Stimulated activated CD4-positive, alpha-beta T cell treated with anti-CD3 and anti-CD28 coated beads, Interleukin-15, amount 100 ng/mL, for 48 hours (primary cell): Measurements from ENCODE around the gene ZG16.

Source experiments
- DNase-seq, 2 donors: peaks; one replicate each; pipeline ENCODE4 v3.0.0-alpha.2; 2020; ENCODE audit warnings: low read depth in 2 of 2

ZG16 gene

GRCh38 chr16:29821643-29822115, 43.6 kb downstream of the ZG16 start:
- DNase-seq: no peak

DNA sequence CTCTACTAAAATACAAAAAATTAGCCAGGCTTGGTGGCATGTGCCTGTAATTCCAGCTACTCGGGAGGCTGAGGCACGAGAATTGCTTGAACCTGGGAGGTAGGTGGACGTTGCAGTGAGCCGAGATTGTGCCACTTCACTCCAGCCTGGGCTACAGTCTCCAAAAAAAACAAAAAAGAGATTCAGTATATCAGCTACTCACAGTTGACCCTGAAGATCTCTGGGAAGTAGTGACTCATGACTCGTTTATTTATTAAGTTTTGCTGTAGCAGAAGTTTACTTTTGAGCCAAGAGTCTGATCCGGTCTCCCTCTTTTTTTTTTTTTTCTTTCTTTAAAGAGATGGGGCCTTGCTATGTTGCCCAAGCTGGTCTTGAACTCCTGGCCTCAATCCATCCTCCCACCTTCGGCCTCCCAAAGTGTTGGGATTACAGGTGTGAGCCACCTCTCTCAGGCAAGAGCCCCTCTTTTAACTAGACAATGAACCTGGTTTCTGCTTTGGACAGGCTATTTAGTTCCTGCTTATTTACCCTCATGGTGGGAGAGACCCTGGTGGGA, 46.6 kb downstream of the ZG16 start:
- no peak for DNase-seq

DNA sequence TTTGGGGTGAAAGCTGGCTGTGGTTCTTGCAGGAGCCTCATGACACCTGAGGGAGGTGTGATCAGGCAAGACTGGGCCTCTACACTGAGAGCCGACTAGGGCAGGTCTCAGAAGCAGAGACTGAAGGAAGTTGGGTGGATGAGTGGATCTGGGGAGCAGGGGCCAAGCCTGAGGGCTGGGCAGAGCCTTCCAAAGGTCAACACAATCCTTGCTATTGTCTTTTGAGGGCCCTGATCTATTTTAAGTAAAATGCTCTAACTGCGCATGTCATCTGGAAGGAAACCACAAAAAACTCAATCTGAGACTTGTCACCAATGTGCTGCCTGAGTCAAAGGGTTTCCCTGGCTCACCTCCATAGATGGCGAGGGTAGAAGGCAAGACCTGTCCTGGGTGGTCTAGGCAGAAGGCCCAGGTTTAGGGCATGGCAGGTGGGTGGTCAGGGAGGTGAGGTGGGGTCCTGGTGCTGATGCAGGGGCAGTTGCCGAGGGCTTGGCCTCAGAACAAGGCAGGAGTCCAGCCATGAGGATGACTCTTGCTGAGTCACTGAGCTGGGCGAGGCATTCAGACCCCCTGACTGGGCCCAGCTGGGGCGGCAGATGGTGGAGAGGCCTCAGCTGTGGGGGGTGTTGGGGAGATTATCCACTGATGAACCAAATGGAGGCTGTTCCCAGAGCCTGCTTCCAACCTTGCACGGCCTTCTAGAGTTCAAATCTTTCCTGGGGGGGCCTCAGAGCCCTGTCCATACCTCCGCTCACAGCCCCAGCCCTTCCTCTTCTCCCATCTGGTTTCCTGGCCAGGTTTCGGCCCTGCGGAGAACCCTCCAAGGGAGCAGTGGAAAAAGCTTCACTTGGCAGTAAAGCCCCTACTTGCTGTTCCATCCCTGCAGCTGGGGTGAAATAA, 47.3 kb downstream of the ZG16 start:
- no peak for DNase-seq

DNA sequence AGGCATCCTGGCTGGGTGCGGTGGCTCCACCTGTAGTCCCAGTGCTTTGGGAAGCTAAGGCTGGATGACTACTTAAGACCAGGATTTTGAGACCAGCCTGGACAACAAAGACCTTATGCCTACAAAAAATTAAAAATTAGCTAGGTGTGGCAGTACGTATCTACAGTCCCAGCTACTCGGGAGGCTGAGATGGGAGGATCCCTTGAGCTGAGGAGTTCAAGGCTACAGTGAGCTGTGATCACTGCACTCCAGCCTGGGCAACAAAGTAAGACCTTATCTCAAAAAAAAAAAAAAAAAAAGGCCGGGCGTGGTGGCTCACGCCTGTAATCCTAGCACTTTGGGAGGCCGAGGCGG, 48.3 kb downstream of the ZG16 start:
- DNase-seq: no peak

DNA sequence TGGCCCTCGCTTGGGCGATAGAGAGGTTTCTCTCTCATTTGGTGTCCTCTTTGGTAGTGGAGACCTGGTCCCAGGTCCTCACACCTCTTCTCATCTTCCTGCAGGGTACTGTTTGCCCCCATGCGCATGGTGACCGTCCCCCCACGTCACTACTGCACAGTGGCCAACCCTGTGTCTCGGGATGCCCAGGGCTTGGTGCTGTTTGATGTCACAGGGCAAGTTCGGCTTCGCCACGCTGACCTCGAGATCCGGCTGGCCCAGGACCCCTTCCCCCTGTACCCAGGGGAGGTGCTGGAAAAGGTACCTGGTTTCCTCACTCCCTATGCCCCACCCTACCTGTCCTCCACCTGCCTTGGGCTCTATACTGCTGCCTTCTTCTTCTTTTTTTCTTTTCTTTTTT, 52.7 kb downstream of the ZG16 start:
- DNase-seq: no peak

DNA sequence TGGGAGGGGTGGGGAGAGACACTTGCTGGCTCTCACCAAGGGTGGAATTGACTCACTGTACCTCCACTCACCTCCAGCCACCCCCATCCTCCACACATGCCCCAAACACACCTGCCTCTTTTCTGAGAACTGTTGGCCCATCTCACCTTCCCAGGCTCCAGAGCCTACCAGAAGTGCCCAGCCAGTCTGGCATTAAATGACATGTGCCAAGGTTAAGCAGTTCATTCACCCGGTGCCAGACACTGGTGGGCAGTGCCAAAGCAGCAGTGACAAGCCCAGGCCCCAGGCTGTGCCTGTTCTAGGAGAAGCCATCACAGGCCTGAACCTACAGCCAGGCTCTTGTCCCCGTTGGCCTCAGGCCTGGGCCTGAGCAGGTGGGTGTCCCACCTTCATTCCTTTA, 53.4 kb downstream of the ZG16 start:
- DNase-seq: no peak
